Subcutaneous adipose tissue (tissue), 4 donors: Measurements from ENCODE around the gene IL11RA. TPM values are rescaled to one million over a fixed set of nuclear protein-coding genes. Genes with fewer than 3 reads are reported as not detected.

ENCODE experiments used
- CTCF ChIP-seq: fragments of 450-650 bp; IDR thresholded peaks from one replicate; pipeline ENCODE4 v1.5.1; 2016; ENCODE audit warnings: low read depth, mild to moderate bottlenecking, control low read depth, antibody characterized with exemption, moderate library complexity
- total RNA-seq, 4 donors: library from RNA; depleted of rRNA; stranded (reverse); fragments of >200 nt; gene quantifications; one replicate each; pipeline ENCODE4 v1.1.0, GENCODE V29; 2016

The IL11RA gene
- total RNA-seq, 4 donors from 2014 or later, result 10.4 to 24.9 (median 20.3) TPM

- TF ChIP-seq CTCF, result no peak
These were observed 18.0 kb downstream of the IL11RA start for GRCh38 chr9:34669809-34670562.

GRCh38 chr9:34671307-34671706, 19.3 kb downstream of the IL11RA start:
- no peak for TF ChIP-seq CTCF

GRCh38 chr9:34674440-34674839, 22.5 kb downstream of the IL11RA start:
- no peak for TF ChIP-seq CTCF

GRCh38 chr9:34675048-34675714, 23.2 kb downstream of the IL11RA start:
- no peak for TF ChIP-seq CTCF

- TF ChIP-seq CTCF, result no peak
These were observed 23.9 kb downstream of the IL11RA start for GRCh38 chr9:34675869-34676268.

- TF ChIP-seq CTCF, result no peak
These were observed 32.2 kb downstream of the IL11RA start for GRCh38 chr9:34684145-34684544.

GRCh38 chr9:34684816-34685215, 32.8 kb downstream of the IL11RA start:
- TF ChIP-seq CTCF, result no peak
